ENCODE measurements around the gene CISH.

Gene CISH

DNA sequence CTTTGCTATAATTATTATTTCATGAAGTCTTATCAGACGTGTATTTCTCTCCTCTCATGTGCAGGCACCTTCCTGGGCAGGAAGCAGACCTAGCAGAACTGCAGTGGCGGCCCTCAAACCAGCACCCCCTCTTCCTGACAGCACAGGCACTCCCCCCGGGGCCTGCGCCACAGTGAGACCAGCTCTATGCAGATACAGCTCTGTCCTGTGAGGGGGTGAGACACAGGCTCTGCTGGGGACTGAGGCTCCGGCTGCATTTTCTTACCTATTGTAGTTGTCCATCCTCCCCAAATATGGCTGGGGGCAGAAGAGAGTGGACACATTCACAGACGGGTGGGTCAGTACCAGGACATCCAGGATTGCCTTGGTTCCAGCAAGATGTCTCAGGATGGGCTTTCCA, 5.0 kb downstream of the CISH start:
- peak overlapping the region; percentile 85 for H3K4me2 ChIP-seq (ENCODE audit: insufficient read depth, low read length)
- peak overlapping the region; percentile 91 for H3K9ac ChIP-seq (ENCODE audit: low read depth, low read length)
- H3K27ac ChIP-seq (ENCODE audit: low read length) = peak overlapping the region; percentile 99

GRCh38 chr3:50605901-50606326, 5.7 kb downstream of the CISH start:
- Histone ChIP-seq H3K4me1 (ENCODE audit: insufficient read depth, low read length) (peaks cover 76% of the 10 kb centered on the region), H3K27ac (ENCODE audit: low read length) (peak overlapping the region; percentile 99)

More for the DNA sequence above, 5.0 kb downstream of the CISH start:
- peak; percentile 69 for DNase-seq
- H3K9me3 ChIP-seq (ENCODE audit: insufficient read depth, low read length, severe bottlenecking) = no peaks in the 10 kb centered on the region
- peak overlapping the region; percentile 82 for H3K4me3 ChIP-seq (ENCODE audit: low read depth in 1 of 2, low read length in 2 of 2)
- H3K36me3 ChIP-seq (ENCODE audit: insufficient read depth, low read length) = peaks cover 85% of the 10 kb centered on the region
- no peak for ATAC-seq (ENCODE audit: insufficient read depth, low read depth)
- H3K27me3 ChIP-seq (ENCODE audit: insufficient read depth, low read length, poor library complexity) = no peaks in the 10 kb centered on the region
- TF ChIP-seq, protein P1, sequence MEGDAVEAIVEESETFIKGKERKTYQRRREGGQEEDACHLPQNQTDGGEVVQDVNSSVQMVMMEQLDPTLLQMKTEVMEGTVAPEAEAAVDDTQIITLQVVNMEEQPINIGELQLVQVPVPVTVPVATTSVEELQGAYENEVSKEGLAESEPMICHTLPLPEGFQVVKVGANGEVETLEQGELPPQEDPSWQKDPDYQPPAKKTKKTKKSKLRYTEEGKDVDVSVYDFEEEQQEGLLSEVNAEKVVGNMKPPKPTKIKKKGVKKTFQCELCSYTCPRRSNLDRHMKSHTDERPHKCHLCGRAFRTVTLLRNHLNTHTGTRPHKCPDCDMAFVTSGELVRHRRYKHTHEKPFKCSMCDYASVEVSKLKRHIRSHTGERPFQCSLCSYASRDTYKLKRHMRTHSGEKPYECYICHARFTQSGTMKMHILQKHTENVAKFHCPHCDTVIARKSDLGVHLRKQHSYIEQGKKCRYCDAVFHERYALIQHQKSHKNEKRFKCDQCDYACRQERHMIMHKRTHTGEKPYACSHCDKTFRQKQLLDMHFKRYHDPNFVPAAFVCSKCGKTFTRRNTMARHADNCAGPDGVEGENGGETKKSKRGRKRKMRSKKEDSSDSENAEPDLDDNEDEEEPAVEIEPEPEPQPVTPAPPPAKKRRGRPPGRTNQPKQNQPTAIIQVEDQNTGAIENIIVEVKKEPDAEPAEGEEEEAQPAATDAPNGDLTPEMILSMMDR (IDR thresholded peaks at IDR 0.05; ENCODE audit: borderline replicate concordance, extremely low read depth, low read length, poor library complexity, severe bottlenecking) = no peak
- TF ChIP-seq EZH2 (IDR thresholded peaks at IDR 0.05; ENCODE audit: borderline replicate concordance, low read depth, low read length, severe bottlenecking) = no peak
- H3K4me1 ChIP-seq (ENCODE audit: insufficient read depth, low read length) = peaks cover 69% of the 10 kb centered on the region
- peaks cover 91% of the 10 kb centered on the region for H3K79me2 ChIP-seq (ENCODE audit: insufficient read depth, low read length)
- H2AFZ ChIP-seq (ENCODE audit: low read depth, low read length) = no peak overlapping the region
- H4K20me1 ChIP-seq (ENCODE audit: insufficient read depth, low read length) = peaks cover 62% of the 10 kb centered on the region

GRCh38 chr3:50604628-50605588, 6.7 kb downstream of the CISH start:
- Histone ChIP-seq H4K20me1 (ENCODE audit: insufficient read depth, low read length) (peaks cover 47% of the 10 kb centered on the region), H3K79me2 (ENCODE audit: insufficient read depth, low read length) (peaks cover 83% of the 10 kb centered on the region), H3K4me3 (ENCODE audit: low read depth in 1 of 2, low read length in 2 of 2) (peak overlapping the region; percentile 82; a peak in 3 of 4 replicates), H2AFZ (ENCODE audit: low read depth, low read length) (no peak overlapping the region), H3K9ac (ENCODE audit: low read depth, low read length) (peak overlapping the region; percentile 91), H3K4me1 (ENCODE audit: insufficient read depth, low read length) (peaks cover 86% of the 10 kb centered on the region), H3K4me2 (ENCODE audit: insufficient read depth, low read length) (peak overlapping the region; percentile 85), H3K36me3 (ENCODE audit: insufficient read depth, low read length) (peaks cover 68% of the 10 kb centered on the region), H3K9me3 (ENCODE audit: insufficient read depth, low read length, severe bottlenecking) (no peaks in the 10 kb centered on the region), H3K27me3 (ENCODE audit: insufficient read depth, low read length, poor library complexity) (no peaks in the 10 kb centered on the region), H3K27ac (ENCODE audit: low read length) (peak overlapping the region; percentile 99)
- DNase-seq = peak; percentile 67
- TF ChIP-seq, protein P1 (IDR thresholded peaks at IDR 0.05; ENCODE audit: borderline replicate concordance, extremely low read depth, low read length, poor library complexity, severe bottlenecking) = no peak
- no peak for TF ChIP-seq EZH2 (IDR thresholded peaks at IDR 0.05; ENCODE audit: borderline replicate concordance, low read depth, low read length, severe bottlenecking)
- ATAC-seq (ENCODE audit: insufficient read depth, low read depth) = no peak

More at GRCh38 chr3:50605901-50606326, 5.7 kb downstream of the CISH start:
- no peak for ATAC-seq (ENCODE audit: insufficient read depth, low read depth)
- no peak overlapping the region for H2AFZ ChIP-seq (ENCODE audit: low read depth, low read length)
- peaks cover 79% of the 10 kb centered on the region for H3K36me3 ChIP-seq (ENCODE audit: insufficient read depth, low read length)
- TF ChIP-seq, protein P1 (IDR thresholded peaks at IDR 0.05; ENCODE audit: borderline replicate concordance, extremely low read depth, low read length, poor library complexity, severe bottlenecking) = no peak
- TF ChIP-seq EZH2 (IDR thresholded peaks at IDR 0.05; ENCODE audit: borderline replicate concordance, low read depth, low read length, severe bottlenecking) = no peak
- H3K9ac ChIP-seq (ENCODE audit: low read depth, low read length) = peak overlapping the region; percentile 91
- H3K79me2 ChIP-seq (ENCODE audit: insufficient read depth, low read length) = peaks cover 84% of the 10 kb centered on the region
- H3K4me2 ChIP-seq (ENCODE audit: insufficient read depth, low read length) = peak overlapping the region; percentile 85
- H3K27me3 ChIP-seq (ENCODE audit: insufficient read depth, low read length, poor library complexity) = no peaks in the 10 kb centered on the region
- H3K4me3 ChIP-seq (ENCODE audit: low read depth in 1 of 2, low read length in 2 of 2) = peak overlapping the region; percentile 82
- H3K9me3 ChIP-seq (ENCODE audit: insufficient read depth, low read length, severe bottlenecking) = no peaks in the 10 kb centered on the region
- H4K20me1 ChIP-seq (ENCODE audit: insufficient read depth, low read length) = peaks cover 57% of the 10 kb centered on the region
- DNase-seq = peak; percentile 57
